GM23338 (cell line): ENCODE data around the gene COL8A2.

ENCODE experiments used
- CREB1 ChIP-seq: fragments of 250-450 bp; sonication (Bioruptor Pico); IDR thresholded peaks from 2 replicates; pipeline ENCODE4 v1.5.0; 2020; ENCODE audit warnings: low read depth, mild to moderate bottlenecking, moderate library complexity
- TF ChIP-seq, protein P1 (sequence below), 2 experiments: fragments of 200-600 bp in 1 of 2; sonication (generic) in 1 of 2; conservative IDR thresholded peaks; 2 replicates each; pipeline versions ENCODE4 v1.5.1 to v1.6.1; 2016 to 2017; ENCODE audit warnings: antibody characterized with exemption in 2 of 2, low read depth in 2 of 2, mild to moderate bottlenecking in 2 of 2, moderate library complexity in 1 of 2
- TF ChIP-seq, protein P2 (sequence below): IDR thresholded peaks from one replicate; pipeline ENCODE4 v1.6.1; 2018; ENCODE audit warnings: antibody characterized with exemption; ENCODE audit not compliant: unreplicated experiment

DNA sequence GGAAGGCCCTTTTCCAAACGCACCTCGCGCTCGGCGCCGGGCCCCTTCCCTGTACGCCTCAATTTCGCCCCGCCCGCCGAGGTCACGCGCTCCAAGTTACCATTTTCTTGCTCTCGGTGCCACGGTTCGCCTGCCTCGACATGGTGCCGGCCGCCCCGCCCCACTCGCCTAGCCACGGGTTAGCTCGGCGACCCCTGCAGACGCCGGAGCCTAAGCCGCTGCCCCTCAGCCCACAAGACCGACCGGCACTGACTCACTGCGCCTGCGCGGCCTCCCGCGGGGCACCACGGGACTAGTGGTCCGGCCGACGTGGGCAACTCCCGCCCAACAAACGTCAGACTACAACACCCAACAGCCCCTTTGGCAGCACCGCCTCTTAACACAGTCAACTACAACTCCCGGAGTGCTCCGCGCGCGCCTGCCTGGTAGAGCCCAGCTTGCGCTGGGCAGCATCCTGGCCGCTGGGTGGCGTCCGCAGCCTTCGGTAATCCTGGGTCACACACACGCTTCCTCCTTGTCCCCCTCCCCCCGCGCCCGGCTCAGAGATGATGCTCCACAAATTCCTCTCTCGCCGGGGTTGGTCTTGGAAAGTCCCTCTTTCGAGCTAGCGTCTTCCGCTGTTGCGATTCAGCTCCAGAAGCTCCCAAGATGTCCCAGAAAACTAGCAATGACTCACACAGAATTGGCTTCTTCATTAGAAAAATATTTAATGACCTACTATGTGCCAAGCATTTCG is 24.4 kb upstream of the COL8A2 start, which contains the start of gene TRAPPC3:
- TF ChIP-seq, protein P1, sequence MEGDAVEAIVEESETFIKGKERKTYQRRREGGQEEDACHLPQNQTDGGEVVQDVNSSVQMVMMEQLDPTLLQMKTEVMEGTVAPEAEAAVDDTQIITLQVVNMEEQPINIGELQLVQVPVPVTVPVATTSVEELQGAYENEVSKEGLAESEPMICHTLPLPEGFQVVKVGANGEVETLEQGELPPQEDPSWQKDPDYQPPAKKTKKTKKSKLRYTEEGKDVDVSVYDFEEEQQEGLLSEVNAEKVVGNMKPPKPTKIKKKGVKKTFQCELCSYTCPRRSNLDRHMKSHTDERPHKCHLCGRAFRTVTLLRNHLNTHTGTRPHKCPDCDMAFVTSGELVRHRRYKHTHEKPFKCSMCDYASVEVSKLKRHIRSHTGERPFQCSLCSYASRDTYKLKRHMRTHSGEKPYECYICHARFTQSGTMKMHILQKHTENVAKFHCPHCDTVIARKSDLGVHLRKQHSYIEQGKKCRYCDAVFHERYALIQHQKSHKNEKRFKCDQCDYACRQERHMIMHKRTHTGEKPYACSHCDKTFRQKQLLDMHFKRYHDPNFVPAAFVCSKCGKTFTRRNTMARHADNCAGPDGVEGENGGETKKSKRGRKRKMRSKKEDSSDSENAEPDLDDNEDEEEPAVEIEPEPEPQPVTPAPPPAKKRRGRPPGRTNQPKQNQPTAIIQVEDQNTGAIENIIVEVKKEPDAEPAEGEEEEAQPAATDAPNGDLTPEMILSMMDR (conservative IDR thresholded peaks at IDR 0.05; ENCODE audit: low read depth in 2 of 2) = peak; percentile 91 to 96
- TF ChIP-seq CREB1 = peak; percentile 82
- TF ChIP-seq, protein P2, sequence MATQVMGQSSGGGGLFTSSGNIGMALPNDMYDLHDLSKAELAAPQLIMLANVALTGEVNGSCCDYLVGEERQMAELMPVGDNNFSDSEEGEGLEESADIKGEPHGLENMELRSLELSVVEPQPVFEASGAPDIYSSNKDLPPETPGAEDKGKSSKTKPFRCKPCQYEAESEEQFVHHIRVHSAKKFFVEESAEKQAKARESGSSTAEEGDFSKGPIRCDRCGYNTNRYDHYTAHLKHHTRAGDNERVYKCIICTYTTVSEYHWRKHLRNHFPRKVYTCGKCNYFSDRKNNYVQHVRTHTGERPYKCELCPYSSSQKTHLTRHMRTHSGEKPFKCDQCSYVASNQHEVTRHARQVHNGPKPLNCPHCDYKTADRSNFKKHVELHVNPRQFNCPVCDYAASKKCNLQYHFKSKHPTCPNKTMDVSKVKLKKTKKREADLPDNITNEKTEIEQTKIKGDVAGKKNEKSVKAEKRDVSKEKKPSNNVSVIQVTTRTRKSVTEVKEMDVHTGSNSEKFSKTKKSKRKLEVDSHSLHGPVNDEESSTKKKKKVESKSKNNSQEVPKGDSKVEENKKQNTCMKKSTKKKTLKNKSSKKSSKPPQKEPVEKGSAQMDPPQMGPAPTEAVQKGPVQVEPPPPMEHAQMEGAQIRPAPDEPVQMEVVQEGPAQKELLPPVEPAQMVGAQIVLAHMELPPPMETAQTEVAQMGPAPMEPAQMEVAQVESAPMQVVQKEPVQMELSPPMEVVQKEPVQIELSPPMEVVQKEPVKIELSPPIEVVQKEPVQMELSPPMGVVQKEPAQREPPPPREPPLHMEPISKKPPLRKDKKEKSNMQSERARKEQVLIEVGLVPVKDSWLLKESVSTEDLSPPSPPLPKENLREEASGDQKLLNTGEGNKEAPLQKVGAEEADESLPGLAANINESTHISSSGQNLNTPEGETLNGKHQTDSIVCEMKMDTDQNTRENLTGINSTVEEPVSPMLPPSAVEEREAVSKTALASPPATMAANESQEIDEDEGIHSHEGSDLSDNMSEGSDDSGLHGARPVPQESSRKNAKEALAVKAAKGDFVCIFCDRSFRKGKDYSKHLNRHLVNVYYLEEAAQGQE = no peak
